Tibial artery (tissue), 4 donors: ENCODE measurements around the gene WFDC1.

Experiments
- DNase-seq, 2 donors: peaks; one replicate each; pipeline ENCODE4 v3.0.0-alpha.2; 2019
- H3K27ac ChIP-seq, 2 donors: fragments of 200-600 bp; sonication (generic) in 1 of 2; 1 replicate in 1 of 2; 2 replicates in 1 of 2; pipeline ENCODE4 v1.5.1; 2018 to 2019; ENCODE audit warnings: mild to moderate bottlenecking in 1 of 2
- H3K27me3 ChIP-seq, 2 donors: fragments of 200-600 bp; sonication (generic) in 1 of 2; one replicate each; pipeline versions ENCODE4 v1.5.1 to v1.6.0; 2016 to 2019
- H3K36me3 ChIP-seq, 3 donors: fragments of 200-600 bp; sonication (generic) in 2 of 3; one replicate each; pipeline ENCODE4 v1.5.1; 2016 to 2019; ENCODE audit warnings: mild to moderate bottlenecking in 2 of 3
- H3K4me1 ChIP-seq, 4 donors: fragments of 200-600 bp; sonication (generic) in 2 of 4; 1 replicate in 3 of 4; 2 replicates in 1 of 4; pipeline ENCODE4 v1.5.1; 2016 to 2019
- H3K4me3 ChIP-seq, 2 donors: fragments of 200-600 bp; sonication (generic) in 1 of 2; 1 replicate in 1 of 2; 2 replicates in 1 of 2; pipeline ENCODE4 v1.5.1; 2018 to 2019; ENCODE audit warnings: mild to moderate bottlenecking in 2 of 2
- H3K9me3 ChIP-seq, 3 donors: fragments of 200-600 bp; sonication (generic) in 1 of 3; one replicate each; pipeline ENCODE4 v1.5.1; 2016 to 2019
- intact Hi-C: fragments of 100-400 bp; cut with DNase I; formaldehyde crosslinking; loops from one replicate; pipeline ENCODE4 v1.15.0; 2023; ENCODE audit warnings: low total_unique reads
- TF ChIP-seq, protein P1 (sequence below), 2 experiments: fragments of 200-600 bp in 1 of 2; fragments of 450-650 bp in 1 of 2; IDR thresholded peaks; one replicate each; pipeline ENCODE4 v1.5.1; 2017 to 2019; ENCODE audit warnings: antibody characterized with exemption in 2 of 2, mild to moderate bottlenecking in 1 of 2, moderate library complexity in 1 of 2

WFDC1 gene

GRCh38 chr16:84267380-84267779 lies 27.3 kb upstream of the WFDC1 start:
- Histone ChIP-seq H3K27me3 (peaks cover 0 to 20% of the 10 kb centered on the region in 2 donors), H3K27ac (no peak overlapping the region), H3K4me1 (no peaks in the 10 kb centered on the region), H3K9me3 (no peaks in the 10 kb centered on the region), H3K36me3 (no peaks in the 10 kb centered on the region), H3K4me3 (no peak overlapping the region)
- intact Hi-C loops, result no loop called here
- no peak for DNase-seq
- TF ChIP-seq, protein P1, sequence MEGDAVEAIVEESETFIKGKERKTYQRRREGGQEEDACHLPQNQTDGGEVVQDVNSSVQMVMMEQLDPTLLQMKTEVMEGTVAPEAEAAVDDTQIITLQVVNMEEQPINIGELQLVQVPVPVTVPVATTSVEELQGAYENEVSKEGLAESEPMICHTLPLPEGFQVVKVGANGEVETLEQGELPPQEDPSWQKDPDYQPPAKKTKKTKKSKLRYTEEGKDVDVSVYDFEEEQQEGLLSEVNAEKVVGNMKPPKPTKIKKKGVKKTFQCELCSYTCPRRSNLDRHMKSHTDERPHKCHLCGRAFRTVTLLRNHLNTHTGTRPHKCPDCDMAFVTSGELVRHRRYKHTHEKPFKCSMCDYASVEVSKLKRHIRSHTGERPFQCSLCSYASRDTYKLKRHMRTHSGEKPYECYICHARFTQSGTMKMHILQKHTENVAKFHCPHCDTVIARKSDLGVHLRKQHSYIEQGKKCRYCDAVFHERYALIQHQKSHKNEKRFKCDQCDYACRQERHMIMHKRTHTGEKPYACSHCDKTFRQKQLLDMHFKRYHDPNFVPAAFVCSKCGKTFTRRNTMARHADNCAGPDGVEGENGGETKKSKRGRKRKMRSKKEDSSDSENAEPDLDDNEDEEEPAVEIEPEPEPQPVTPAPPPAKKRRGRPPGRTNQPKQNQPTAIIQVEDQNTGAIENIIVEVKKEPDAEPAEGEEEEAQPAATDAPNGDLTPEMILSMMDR (IDR thresholded peaks at IDR 0.05), result no peak

DNA sequence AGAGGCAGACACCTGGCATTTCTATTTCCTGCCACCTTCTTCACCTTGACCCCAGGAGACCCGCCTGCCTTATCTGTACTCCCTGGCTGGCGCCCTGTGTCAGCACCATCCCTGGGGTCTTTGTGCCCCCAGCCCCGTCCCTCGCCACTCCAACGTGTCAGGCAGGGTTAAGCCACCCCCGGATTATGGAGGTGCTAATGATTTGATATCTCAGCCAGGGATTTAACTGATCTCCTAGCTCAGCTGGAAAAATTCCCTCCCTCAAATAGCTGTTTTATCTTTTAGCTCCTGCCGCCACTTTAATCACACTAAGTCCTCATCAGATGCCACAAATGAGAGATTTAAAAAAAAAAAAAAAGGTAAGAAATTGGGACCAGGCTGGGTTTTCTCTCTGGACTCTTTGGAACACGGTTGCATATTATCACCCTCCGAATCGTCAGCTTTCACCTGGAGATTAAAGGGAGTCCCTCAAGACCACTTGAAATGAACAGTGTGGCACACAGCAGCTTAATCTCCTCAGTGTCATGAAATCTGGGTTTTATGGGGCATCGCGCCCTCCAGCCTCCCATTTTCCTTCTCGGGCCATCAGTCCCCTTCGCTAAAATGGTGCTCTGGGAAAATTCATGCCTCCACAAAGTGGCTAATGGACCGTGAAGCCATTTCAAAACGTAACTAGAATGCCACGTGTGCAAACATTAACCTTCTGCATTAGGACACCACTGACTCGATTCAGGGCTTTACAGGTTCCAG lies 26.2 kb upstream of the WFDC1 start:
- peaks cover 0 to 17% of the 10 kb centered on the region in 2 donors for H3K27me3 ChIP-seq
- TF ChIP-seq, protein P1 (IDR thresholded peaks at IDR 0.05), result no peak
- intact Hi-C loops, result no loop called here
- no peaks in the 10 kb centered on the region for H3K9me3 ChIP-seq
- H3K4me3 ChIP-seq, result no peak overlapping the region
- H3K4me1 ChIP-seq, result no peaks in the 10 kb centered on the region
- no peak overlapping the region for H3K27ac ChIP-seq
- H3K36me3 ChIP-seq, result no peaks in the 10 kb centered on the region
- DNase-seq, result no peak

DNA sequence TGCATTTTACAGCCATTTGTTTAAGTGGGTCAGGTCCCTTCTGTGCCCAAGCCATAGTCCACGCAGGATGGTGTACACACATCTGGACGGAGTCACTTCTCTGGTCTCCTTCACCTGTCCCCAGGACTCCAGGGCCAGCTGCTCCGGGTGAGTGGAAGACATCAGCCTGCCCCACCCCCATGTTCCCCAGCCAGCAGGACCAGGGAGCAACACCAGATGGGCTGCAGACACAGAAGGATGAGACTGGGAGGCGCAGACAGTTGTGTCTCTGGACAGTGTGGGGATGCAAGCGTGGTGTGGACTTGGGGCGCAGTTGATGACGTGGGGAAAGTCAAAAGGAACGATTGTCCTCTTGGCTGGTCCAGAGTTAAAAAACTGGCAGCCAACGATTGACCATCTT lies 24.6 kb upstream of the WFDC1 start:
- no peak for DNase-seq
- H3K4me3 ChIP-seq, result no peak overlapping the region
- no peaks in the 10 kb centered on the region for H3K9me3 ChIP-seq
- H3K27ac ChIP-seq, result no peak overlapping the region
- intact Hi-C loops, result loop anchor here (5.0 kb wide), 1 partner anchor 212 kb away; no protein-coding TSS in a partner anchor
- H3K36me3 ChIP-seq, result no peaks in the 10 kb centered on the region
- peaks cover 0 to 16% of the 10 kb centered on the region in 2 donors for H3K27me3 ChIP-seq
- TF ChIP-seq, protein P1 (IDR thresholded peaks at IDR 0.05), result no peak
- H3K4me1 ChIP-seq, result no peaks in the 10 kb centered on the region

GRCh38 chr16:84270531-84270930 lies 24.1 kb upstream of the WFDC1 start:
- no peak overlapping the region for H3K27ac ChIP-seq
- no peak for DNase-seq
- no peaks in the 10 kb centered on the region for H3K9me3 ChIP-seq
- peaks cover 0 to 16% of the 10 kb centered on the region in 2 donors for H3K27me3 ChIP-seq
- TF ChIP-seq, protein P1 (IDR thresholded peaks at IDR 0.05), result no peak
- intact Hi-C loops, result loop anchor here (5.0 kb wide), 1 partner anchor 212 kb away; no protein-coding TSS in a partner anchor
- H3K4me1 ChIP-seq, result no peaks in the 10 kb centered on the region
- H3K36me3 ChIP-seq, result no peaks in the 10 kb centered on the region
- no peak overlapping the region for H3K4me3 ChIP-seq

DNA sequence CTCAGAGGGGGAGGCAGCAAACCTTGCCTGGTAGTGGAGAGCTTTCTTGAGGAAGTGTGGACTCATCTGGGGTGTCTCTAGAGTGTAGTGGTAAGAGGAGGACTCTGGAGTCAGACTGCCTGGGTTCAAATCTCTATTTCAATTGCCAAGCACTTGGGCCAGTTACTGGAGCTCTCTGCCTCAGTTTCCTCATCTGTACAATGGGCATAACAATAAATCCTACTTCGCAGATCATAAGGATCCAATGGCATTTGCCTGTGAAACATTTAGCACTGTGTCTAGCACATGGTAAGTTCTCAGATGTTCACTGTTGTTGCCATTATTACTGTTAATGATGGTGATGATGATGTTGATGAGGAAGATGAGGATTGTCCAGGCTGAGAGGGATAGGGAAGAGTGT lies 23.6 kb upstream of the WFDC1 start:
- Histone ChIP-seq H3K4me1 (no peaks in the 10 kb centered on the region), H3K27me3 (peaks cover 0 to 16% of the 10 kb centered on the region in 2 donors), H3K9me3 (no peaks in the 10 kb centered on the region), H3K4me3 (no peak overlapping the region), H3K27ac (no peak overlapping the region), H3K36me3 (no peaks in the 10 kb centered on the region)
- intact Hi-C loops, result loop anchor here (5.0 kb wide), 1 partner anchor 211 kb away; no protein-coding TSS in a partner anchor
- no peak for DNase-seq
- TF ChIP-seq, protein P1 (IDR thresholded peaks at IDR 0.05), result no peak
